HCT116 (cell line): ENCODE results near the gene PAPOLB. TPM values are rescaled to one million over a fixed set of nuclear protein-coding genes. Genes with fewer than 3 reads are reported as not detected.

Experiments
- ATAC-seq: fragments of 200-7000 bp; cut with Tn5 transposase; 2 replicates; pipeline ENCODE4 v1.9.1; 2020; ENCODE audit warnings: mild to moderate bottlenecking, moderate library complexity
- BruUV-seq: library from RNA; stranded (reverse); fragments of 400-500 nt; replicated peaks from 2 replicates; lab custom pipeline; 2021; lab: Mats Ljungman, UMichigan
- CTCF ChIA-PET: fragments of 300-600 bp; sonication (Branson Sonifier 250); formaldehyde crosslinking; loops from one replicate; lab custom pipeline; 2021; ENCODE audit warnings: antibody characterized with exemption; lab: Charles Lee
- POLR2A ChIA-PET: fragments of 300-600, 350-600 bp; sonication (Branson Sonifier 250); formaldehyde crosslinking; loops from one replicate; lab custom pipeline; 2021; ENCODE audit warnings: antibody characterized with exemption; lab: Charles Lee
- RAD21 ChIA-PET, 2 experiments: fragments of 300-600 bp; sonication (Branson Sonifier 250); formaldehyde crosslinking; loops; one replicate each; lab custom pipeline; 2023; ENCODE audit warnings: low total read pairs in 2 of 2; ENCODE audit not compliant: uncharacterized antibody in 2 of 2, unreplicated experiment in 2 of 2, low non-redundant PET in 1 of 2; lab: Charles Lee
- DNase-seq: peaks from one replicate; pipeline ENCODE4 v3.0.0-alpha.2; 2010; ENCODE audit warnings: low read depth, low spot score
- H2AFZ ChIP-seq: fragments of 200-600 bp; shearing (Covaris generic), sonication (generic); 2 replicates; pipeline ENCODE4 v1.6.1; 2017; ENCODE audit warnings: low read depth, mixed run types, mixed read lengths, antibody characterized with exemption, low read length; ENCODE audit not compliant: poor library complexity, severe bottlenecking
- H3K27ac ChIP-seq: 2 replicates; pipeline ENCODE4 v1.5.1; 2012; ENCODE audit warnings: low read depth, low read length
- H3K27me3 ChIP-seq: fragments of 200-600 bp; sonication (generic); 2 replicates; pipeline ENCODE4 v1.6.1; 2016; ENCODE audit warnings: mixed run types, low read length, mixed read lengths; ENCODE audit not compliant: insufficient read depth
- H3K36me3 ChIP-seq, 2 experiments: fragments of 200-500 bp in 1 of 2; fragments of 200-600 bp in 1 of 2; sonication (Bioruptor generic) in 1 of 2; sonication (generic) in 1 of 2; 2 replicates each; pipeline versions ENCODE4 v1.5.1 to v1.6.1; 2014 to 2016; ENCODE audit warnings: low read length in 2 of 2, inconsistent platforms in 1 of 2, mixed read lengths in 1 of 2, mixed run types in 1 of 2; ENCODE audit not compliant: insufficient read depth in 2 of 2, control insufficient read depth in 1 of 2
- H3K4me1 ChIP-seq, 2 experiments: fragments of 200-600 bp in 1 of 2; sonication (generic) in 1 of 2; 2 replicates each; pipeline versions ENCODE4 v1.5.1 to v1.6.1; 2012 to 2017; ENCODE audit warnings: low read length in 2 of 2, inconsistent platforms in 1 of 2, mild to moderate bottlenecking in 1 of 2, mixed read lengths in 1 of 2, mixed run types in 1 of 2, moderate library complexity in 1 of 2; ENCODE audit not compliant: insufficient read depth in 2 of 2, control insufficient read depth in 1 of 2
- H3K4me2 ChIP-seq: fragments of 200-600 bp; sonication (generic); 2 replicates; pipeline ENCODE4 v1.6.1; 2017; ENCODE audit warnings: mixed run types, low read length, mixed read lengths
- H3K4me3 ChIP-seq, 2 experiments: fragments of 200-600 bp in 1 of 2; sonication (generic) in 1 of 2; replicated peaks in 1 of 2; 2 replicates each; pipeline ENCODE4 v1.5.1; 2011 to 2016; ENCODE audit warnings: low read length in 2 of 2, control low read depth in 1 of 2, low read depth in 1 of 2, mild to moderate bottlenecking in 1 of 2, mixed read lengths in 1 of 2, mixed run types in 1 of 2
- H3K79me2 ChIP-seq: fragments of 200-600 bp; sonication (generic); 2 replicates; pipeline ENCODE4 v1.6.1; 2017; ENCODE audit warnings: mild to moderate bottlenecking, mixed run types, low read length, moderate library complexity, mixed read lengths; ENCODE audit not compliant: insufficient read depth
- H3K9ac ChIP-seq: fragments of 200-600 bp; sonication (generic); 2 replicates; pipeline ENCODE4 v1.6.1; 2016; ENCODE audit warnings: low read length, mixed read lengths
- H3K9me2 ChIP-seq: fragments of 200-600 bp; sonication (generic), shearing (Covaris generic); 2 replicates; pipeline ENCODE4 v1.6.1; 2017; ENCODE audit warnings: mixed run types, mild to moderate bottlenecking, moderate library complexity; ENCODE audit not compliant: insufficient read depth
- H3K9me3 ChIP-seq, 2 experiments: fragments of 200-500 bp in 1 of 2; fragments of 200-600 bp in 1 of 2; sonication (Bioruptor generic) in 1 of 2; sonication (generic) in 1 of 2; 2 replicates each; pipeline ENCODE4 v1.6.1; 2014 to 2017; ENCODE audit warnings: low read length in 2 of 2, mixed read lengths in 2 of 2, inconsistent platforms in 1 of 2, low read depth in 1 of 2, mild to moderate bottlenecking in 1 of 2, mixed run types in 1 of 2, moderate library complexity in 1 of 2; ENCODE audit not compliant: control insufficient read depth in 1 of 2, insufficient read depth in 1 of 2
- H4K20me1 ChIP-seq: fragments of 200-600 bp; sonication (generic), shearing (Covaris generic); 2 replicates; pipeline ENCODE4 v1.6.1; 2017; ENCODE audit warnings: mixed run types, mild to moderate bottlenecking, moderate library complexity; ENCODE audit not compliant: insufficient read depth
- ATF3 ChIP-seq: IDR thresholded peaks from 2 replicates; pipeline ENCODE4 v1.6.1; 2012
- CBX3 ChIP-seq: IDR thresholded peaks from 2 replicates; pipeline ENCODE4 v1.6.1; 2012; ENCODE audit warnings: low read depth
- CTCF ChIP-seq, 3 experiments: fragments of 200-600 bp in 1 of 3; sonication (generic) in 1 of 3; IDR thresholded peaks in 2 of 3; conservative IDR thresholded peaks in 1 of 3; 2 replicates each; pipeline ENCODE4 v1.5.1; 2012 to 2017; ENCODE audit warnings: low read depth in 2 of 3, low read length in 2 of 3, antibody characterized with exemption in 1 of 3, borderline replicate concordance in 1 of 3, control low read depth in 1 of 3, mild to moderate bottlenecking in 1 of 3, mixed read lengths in 1 of 3, mixed run types in 1 of 3, moderate library complexity in 1 of 3; ENCODE audit not compliant: insufficient read depth in 1 of 3
- ELF1 ChIP-seq: IDR thresholded peaks from 2 replicates; pipeline ENCODE4 v1.6.1; 2012; ENCODE audit warnings: low read depth, borderline replicate concordance
- EZH2 ChIP-seq: fragments of 200-600 bp; sonication (generic); IDR thresholded peaks from 2 replicates; pipeline ENCODE4 v1.6.1; 2017; ENCODE audit warnings: antibody characterized with exemption, mixed run types
- JUND ChIP-seq: IDR thresholded peaks from 2 replicates; pipeline ENCODE4 v1.6.1; 2012
- MAX ChIP-seq: IDR thresholded peaks from 2 replicates; pipeline ENCODE4 v1.6.1; 2012
- RAD21 ChIP-seq: IDR thresholded peaks from 2 replicates; pipeline ENCODE4 v1.6.1; 2012; ENCODE audit warnings: low read depth, mild to moderate bottlenecking
- SP1 ChIP-seq: IDR thresholded peaks from 2 replicates; pipeline ENCODE4 v1.6.1; 2012; ENCODE audit warnings: low read depth
- YY1 ChIP-seq: IDR thresholded peaks from 2 replicates; pipeline ENCODE4 v1.6.1; 2011; ENCODE audit warnings: low read length, low read depth, moderate library complexity, mild to moderate bottlenecking; ENCODE audit not compliant: insufficient replicate concordance; ENCODE audit errors: extremely low read depth
- ZBTB33 ChIP-seq: IDR thresholded peaks from 2 replicates; pipeline ENCODE4 v1.6.1; 2011; ENCODE audit warnings: mild to moderate bottlenecking, low read length, moderate library complexity; ENCODE audit not compliant: insufficient replicate concordance; ENCODE audit errors: extremely low read depth
- intact Hi-C: fragments of 100-400 bp; cut with micrococcal nuclease; formaldehyde crosslinking; loops from 2 replicates; pipeline ENCODE4 v1.10.0; 2022
- total RNA-seq: library from RNA; stranded (reverse); gene quantifications from one replicate; pipeline ENCODE4 v1.2.1, GENCODE V29; 2021; ENCODE audit not compliant: unreplicated experiment

Gene PAPOLB
- total RNA-seq, 1 experiment from 2014 or later: 0.20 TPM

GRCh38 chr7:4809091-4809591, 52.7 kb downstream of the PAPOLB start (continued):
- no peak for TF ChIP-seq ATF3

- TF ChIP-seq RAD21 (no peak), SP1 (no peak), YY1 (no peak)
- Histone ChIP-seq H3K4me1 (no peaks in the 10 kb centered on the region), H3K27ac (no peak overlapping the region), H3K79me2 (no peaks in the 10 kb centered on the region), H3K36me3 (no peaks in the 10 kb centered on the region), H3K9me2 (no peaks in the 10 kb centered on the region), H3K9ac (no peak overlapping the region), H2AFZ (no peak overlapping the region), H3K9me3 (no peaks in the 10 kb centered on the region), H3K4me2 (no peak overlapping the region), H3K4me3 (no peak overlapping the region), H3K27me3 (no peaks in the 10 kb centered on the region), H4K20me1 (no peaks in the 10 kb centered on the region)
- ChIA-PET POLR2A (no interaction called here), RAD21 (no interaction called here), CTCF (interaction anchor here (1.2 kb wide), 1 partner anchor 10 kb away, joined by 3 read pairs; no protein-coding TSS in a partner anchor)
- BruUV-seq: no TSS peak
- intact Hi-C loops: no loop called here
- ATAC-seq (no peak), DNase-seq (no peak)
These were observed 53.3 kb downstream of the PAPOLB start for GRCh38 chr7:4808565-4808964.

GRCh38 chr7:4808026-4808425, 53.8 kb downstream of the PAPOLB start:
- no peaks in the 10 kb centered on the region for H3K4me1 ChIP-seq
- H3K4me2 ChIP-seq: no peak overlapping the region
- ChIA-PET CTCF (interaction anchor here (1.2 kb wide), 1 partner anchor 10 kb away, joined by 3 read pairs; no protein-coding TSS in a partner anchor), POLR2A (no interaction called here), RAD21 (no interaction called here)
- ATAC-seq (no peak), DNase-seq (no peak)
- no peaks in the 10 kb centered on the region for H3K36me3 ChIP-seq
- TF ChIP-seq ELF1 (no peak), EZH2 (no peak), CTCF (IDR thresholded peaks at IDR 0.05 in 2 of 3, conservative IDR thresholded peaks at IDR 0.05 in 1 of 3; ENCODE audit: borderline replicate concordance in 1 of 3, insufficient read depth in 1 of 3, low read depth in 2 of 3, low read length in 2 of 3) (no peak), JUND (no peak), MAX (no peak), ZBTB33 (no peak), SP1 (no peak), CBX3 (no peak)
- no peaks in the 10 kb centered on the region for H4K20me1 ChIP-seq
- no peaks in the 10 kb centered on the region for H3K79me2 ChIP-seq
- no peak overlapping the region for H3K27ac ChIP-seq
- H3K9me3 ChIP-seq: no peaks in the 10 kb centered on the region
- no peaks in the 10 kb centered on the region for H3K27me3 ChIP-seq
- H3K9me2 ChIP-seq: no peaks in the 10 kb centered on the region
- no peak overlapping the region for H3K9ac ChIP-seq
- H2AFZ ChIP-seq: no peak overlapping the region
- no TSS peak for BruUV-seq
- no peak overlapping the region for H3K4me3 ChIP-seq
- intact Hi-C loops: no loop called here
